ENCODE measurements around the gene KCNK2.
A peak's percentile ranks its signal among the peaks of the same experiment; 100 is the strongest.

Gene KCNK2

DNA sequence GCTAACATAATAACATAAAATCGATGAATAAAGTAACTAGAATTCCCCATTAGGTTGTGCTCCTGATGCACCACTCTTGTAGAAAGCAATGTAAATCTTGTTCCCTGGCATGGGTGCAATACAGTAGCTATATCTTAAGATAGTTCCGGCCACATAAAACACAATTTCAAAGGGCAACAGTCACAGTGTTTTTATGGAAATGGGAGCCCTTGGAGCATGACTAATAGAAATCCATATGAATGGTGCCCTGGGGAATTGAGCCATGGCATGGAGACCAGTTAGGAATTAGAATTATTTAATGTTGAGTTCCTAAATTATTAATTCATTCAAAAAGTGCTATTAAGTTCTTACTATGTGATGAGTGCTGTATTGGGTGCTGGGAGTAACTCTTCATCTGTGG, 118.7 kb downstream of the KCNK2 start:
- H3K79me2 ChIP-seq (ENCODE audit: insufficient read depth, low read depth), result no peaks in the 10 kb centered on the region
- no peaks in the 10 kb centered on the region for H4K20me1 ChIP-seq (ENCODE audit: insufficient read depth)
- TF ChIP-seq, protein P1, sequence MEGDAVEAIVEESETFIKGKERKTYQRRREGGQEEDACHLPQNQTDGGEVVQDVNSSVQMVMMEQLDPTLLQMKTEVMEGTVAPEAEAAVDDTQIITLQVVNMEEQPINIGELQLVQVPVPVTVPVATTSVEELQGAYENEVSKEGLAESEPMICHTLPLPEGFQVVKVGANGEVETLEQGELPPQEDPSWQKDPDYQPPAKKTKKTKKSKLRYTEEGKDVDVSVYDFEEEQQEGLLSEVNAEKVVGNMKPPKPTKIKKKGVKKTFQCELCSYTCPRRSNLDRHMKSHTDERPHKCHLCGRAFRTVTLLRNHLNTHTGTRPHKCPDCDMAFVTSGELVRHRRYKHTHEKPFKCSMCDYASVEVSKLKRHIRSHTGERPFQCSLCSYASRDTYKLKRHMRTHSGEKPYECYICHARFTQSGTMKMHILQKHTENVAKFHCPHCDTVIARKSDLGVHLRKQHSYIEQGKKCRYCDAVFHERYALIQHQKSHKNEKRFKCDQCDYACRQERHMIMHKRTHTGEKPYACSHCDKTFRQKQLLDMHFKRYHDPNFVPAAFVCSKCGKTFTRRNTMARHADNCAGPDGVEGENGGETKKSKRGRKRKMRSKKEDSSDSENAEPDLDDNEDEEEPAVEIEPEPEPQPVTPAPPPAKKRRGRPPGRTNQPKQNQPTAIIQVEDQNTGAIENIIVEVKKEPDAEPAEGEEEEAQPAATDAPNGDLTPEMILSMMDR (conservative IDR thresholded peaks at IDR 0.05; ENCODE audit: low read depth, low read length), result no peak
- no peak overlapping the region for H3K9ac ChIP-seq
- H3K4me1 ChIP-seq (ENCODE audit: low read depth, poor library complexity, severe bottlenecking), result no peaks in the 10 kb centered on the region
- no peaks in the 10 kb centered on the region for H3K27me3 ChIP-seq (ENCODE audit: insufficient read depth, low read depth)
- H3K27ac ChIP-seq, result no peak overlapping the region
- no peak overlapping the region for H3K4me2 ChIP-seq
- H2AFZ ChIP-seq (ENCODE audit: low read depth), result peak overlapping the region; percentile 3; the same call in 1 of the 2 replicates
- no peaks in the 10 kb centered on the region for H3K36me3 ChIP-seq (ENCODE audit: insufficient read depth)
- H3K4me3 ChIP-seq (IDR thresholded peaks at IDR 0.05; ENCODE audit: insufficient read depth, low read depth, low read length), result no peak overlapping the region

DNA sequence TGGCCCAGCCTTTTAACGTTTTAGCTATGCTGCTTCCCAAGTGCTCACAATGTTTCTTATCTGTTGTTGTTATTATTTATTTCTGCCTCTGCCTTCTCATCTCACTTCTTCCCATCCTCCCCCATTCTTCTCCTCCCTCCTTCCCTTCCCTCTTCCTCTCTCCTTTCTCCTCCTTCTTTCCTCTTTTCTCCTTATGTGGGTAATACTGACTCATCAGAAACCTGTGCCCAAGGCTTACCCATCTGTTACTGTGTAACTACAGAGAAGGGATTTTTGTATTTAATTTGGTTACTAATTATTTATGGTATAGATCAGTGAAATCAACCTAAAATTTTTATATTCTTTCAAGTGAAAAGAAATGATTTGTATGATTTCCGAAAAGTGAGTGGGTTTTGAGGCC, 120.3 kb downstream of the KCNK2 start:
- Histone ChIP-seq H4K20me1 (ENCODE audit: insufficient read depth) (no peaks in the 10 kb centered on the region), H3K4me3 (IDR thresholded peaks at IDR 0.05; ENCODE audit: insufficient read depth, low read depth, low read length) (no peak overlapping the region), H3K36me3 (ENCODE audit: insufficient read depth) (no peaks in the 10 kb centered on the region), H3K27ac (no peak overlapping the region), H3K79me2 (ENCODE audit: insufficient read depth, low read depth) (no peaks in the 10 kb centered on the region), H2AFZ (ENCODE audit: low read depth) (no peak overlapping the region), H3K4me2 (no peak overlapping the region), H3K27me3 (ENCODE audit: insufficient read depth, low read depth) (no peaks in the 10 kb centered on the region), H3K4me1 (ENCODE audit: low read depth, poor library complexity, severe bottlenecking) (no peaks in the 10 kb centered on the region), H3K9ac (no peak overlapping the region)
- TF ChIP-seq, protein P1 (conservative IDR thresholded peaks at IDR 0.05; ENCODE audit: low read depth, low read length), result no peak

DNA sequence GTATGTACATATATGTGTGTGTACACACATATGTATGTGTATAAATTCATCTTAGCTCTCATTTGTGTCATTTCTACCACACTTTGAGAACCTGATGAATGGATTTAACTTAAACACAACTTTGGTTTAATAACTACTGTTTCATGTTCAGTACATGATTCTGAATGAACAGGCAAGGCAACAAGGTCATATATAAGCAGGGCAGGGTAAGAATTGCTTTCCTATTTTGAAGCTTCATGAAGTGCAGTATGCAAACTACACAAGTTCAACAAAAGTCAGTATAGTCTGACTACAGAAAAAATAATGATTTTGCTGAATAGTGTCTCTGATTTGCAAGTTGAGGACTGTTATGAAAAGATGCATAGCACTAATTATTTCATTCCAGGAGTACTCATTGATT, 127.6 kb downstream of the KCNK2 start:
- H2AFZ ChIP-seq (ENCODE audit: low read depth), result no peak overlapping the region
- H3K4me2 ChIP-seq, result no peak overlapping the region
- no peak overlapping the region for H3K9ac ChIP-seq
- TF ChIP-seq, protein P1 (conservative IDR thresholded peaks at IDR 0.05; ENCODE audit: low read depth, low read length), result no peak
- H3K79me2 ChIP-seq (ENCODE audit: insufficient read depth, low read depth), result no peaks in the 10 kb centered on the region
- no peaks in the 10 kb centered on the region for H3K4me1 ChIP-seq (ENCODE audit: low read depth, poor library complexity, severe bottlenecking)
- H3K36me3 ChIP-seq (ENCODE audit: insufficient read depth), result no peaks in the 10 kb centered on the region
- H3K27ac ChIP-seq, result no peak overlapping the region
- no peak overlapping the region for H3K4me3 ChIP-seq (IDR thresholded peaks at IDR 0.05; ENCODE audit: insufficient read depth, low read depth, low read length)
- H3K27me3 ChIP-seq (ENCODE audit: insufficient read depth, low read depth), result no peaks in the 10 kb centered on the region
- no peaks in the 10 kb centered on the region for H4K20me1 ChIP-seq (ENCODE audit: insufficient read depth)

DNA sequence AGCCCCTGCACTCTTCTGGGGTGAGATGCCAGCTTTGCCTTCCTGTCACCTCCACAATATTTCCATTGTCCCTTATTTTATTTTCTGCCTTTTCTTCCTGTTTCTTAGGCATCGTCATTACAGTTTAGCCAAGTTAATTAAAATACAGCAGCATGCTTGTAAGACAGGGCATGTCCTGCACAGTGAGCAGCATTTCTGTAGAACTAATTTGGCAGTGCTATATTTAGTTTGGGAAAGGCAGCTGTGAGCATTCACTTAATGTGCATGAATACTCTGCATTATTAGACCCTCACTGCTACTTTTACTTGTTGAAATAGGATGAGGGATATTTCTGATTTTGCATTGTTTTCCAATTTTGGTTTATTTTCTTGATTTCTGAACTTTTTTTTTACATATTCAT, 133.3 kb downstream of the KCNK2 start:
- H3K4me1 ChIP-seq (ENCODE audit: low read depth, poor library complexity, severe bottlenecking), result no peaks in the 10 kb centered on the region
- no peak overlapping the region for H3K9ac ChIP-seq
- H3K36me3 ChIP-seq (ENCODE audit: insufficient read depth), result no peaks in the 10 kb centered on the region
- H3K4me2 ChIP-seq, result no peak overlapping the region
- TF ChIP-seq, protein P1 (conservative IDR thresholded peaks at IDR 0.05; ENCODE audit: low read depth, low read length), result no peak
- no peaks in the 10 kb centered on the region for H4K20me1 ChIP-seq (ENCODE audit: insufficient read depth)
- no peaks in the 10 kb centered on the region for H3K27me3 ChIP-seq (ENCODE audit: insufficient read depth, low read depth)
- no peak overlapping the region for H2AFZ ChIP-seq (ENCODE audit: low read depth)
- H3K27ac ChIP-seq, result no peak overlapping the region
- H3K4me3 ChIP-seq (IDR thresholded peaks at IDR 0.05; ENCODE audit: insufficient read depth, low read depth, low read length), result no peak overlapping the region
- H3K79me2 ChIP-seq (ENCODE audit: insufficient read depth, low read depth), result no peaks in the 10 kb centered on the region
